Naive thymus-derived CD4-positive, alpha-beta T cell (primary cell): ENCODE data around the gene LRRC47. TPM values are rescaled to one million over a fixed set of nuclear protein-coding genes. Genes with fewer than 3 reads are reported as not detected.
A peak's percentile ranks its signal among the peaks of the same experiment; 100 is the strongest.

Source experiments
- ATAC-seq: fragments of 150-1000 bp; cut with Tn5 transposase; 2 replicates; pipeline ENCODE4 v1.10.0; 2021; ENCODE audit warnings: mild to moderate bottlenecking, moderate library complexity
- CTCF ChIA-PET: fragments of 350-600 bp; sonication (Branson Sonifier 250); formaldehyde crosslinking; loops from one replicate; lab custom pipeline; 2021; ENCODE audit warnings: antibody characterized with exemption; lab: Charles Lee
- POLR2A ChIA-PET: fragments of 350-600 bp; sonication (Branson Sonifier 250); formaldehyde crosslinking; loops from one replicate; lab custom pipeline; 2021; ENCODE audit warnings: antibody characterized with exemption, inconsistent platforms; lab: Charles Lee
- DNase-seq, 9 donors: peaks; one replicate each; pipeline versions ENCODE4 v3.0.0 to v3.0.0-alpha.2; 2020 to 2022; ENCODE audit warnings: mixed read lengths in 1 of 9
- H3K27ac ChIP-seq: one replicate; pipeline ENCODE4 v1.7.0; 2013; ENCODE audit warnings: mild to moderate bottlenecking, low read depth, low read length, moderate library complexity
- H3K27me3 ChIP-seq, 2 donors: one replicate each; pipeline ENCODE4 v1.7.0; 2013; ENCODE audit warnings: low read length in 2 of 2, mild to moderate bottlenecking in 2 of 2, moderate library complexity in 2 of 2; ENCODE audit not compliant: control insufficient read depth in 2 of 2, insufficient read depth in 2 of 2
- H3K36me3 ChIP-seq, 3 experiments: 1 replicate in 2 of 3; 2 replicates in 1 of 3; pipeline ENCODE4 v1.7.0; 2013; ENCODE audit warnings: low read length in 3 of 3, mild to moderate bottlenecking in 3 of 3, moderate library complexity in 1 of 3; ENCODE audit not compliant: insufficient read depth in 3 of 3, control insufficient read depth in 2 of 3
- H3K4me1 ChIP-seq, 2 donors: one replicate each; pipeline ENCODE4 v1.7.0; 2013; ENCODE audit warnings: low read length in 2 of 2, mild to moderate bottlenecking in 2 of 2, moderate library complexity in 1 of 2; ENCODE audit not compliant: control insufficient read depth in 2 of 2, insufficient read depth in 2 of 2
- H3K4me3 ChIP-seq: 2 replicates; pipeline ENCODE4 v1.7.0; 2013; ENCODE audit warnings: mild to moderate bottlenecking, low read length
- H3K9me3 ChIP-seq, 3 experiments: 1 replicate in 2 of 3; 2 replicates in 1 of 3; pipeline ENCODE4 v1.7.0; 2013; ENCODE audit warnings: low read length in 3 of 3; ENCODE audit not compliant: control insufficient read depth in 2 of 3
- H3K27ac Mint-ChIP-seq, 9 donors: one replicate each; pipeline ENCODE4 v1.8.0; 2020 to 2022; ENCODE audit warnings: mixed read lengths in 9 of 9, mild to moderate bottlenecking in 8 of 9, moderate library complexity in 5 of 9, inconsistent platforms in 2 of 9
- H3K27me3 Mint-ChIP-seq, 5 donors: one replicate each; pipeline ENCODE4 v1.8.0; 2021 to 2022; ENCODE audit warnings: mixed read lengths in 5 of 5, mild to moderate bottlenecking in 1 of 5
- H3K36me3 Mint-ChIP-seq, 5 donors: one replicate each; pipeline ENCODE4 v1.8.0; 2020 to 2022; ENCODE audit warnings: mixed read lengths in 5 of 5, mild to moderate bottlenecking in 3 of 5, inconsistent platforms in 1 of 5
- H3K4me1 Mint-ChIP-seq, 7 donors: one replicate each; pipeline ENCODE4 v1.8.0; 2020 to 2022; ENCODE audit warnings: mixed read lengths in 7 of 7, mild to moderate bottlenecking in 3 of 7, inconsistent platforms in 1 of 7
- H3K4me3 Mint-ChIP-seq, 10 donors: one replicate each; pipeline ENCODE4 v1.8.0; 2020 to 2022; ENCODE audit warnings: mild to moderate bottlenecking in 10 of 10, mixed read lengths in 10 of 10, moderate library complexity in 6 of 10, inconsistent platforms in 2 of 10
- H3K9me3 Mint-ChIP-seq, 11 donors: one replicate each; pipeline ENCODE4 v1.8.0; 2020 to 2022; ENCODE audit warnings: mixed read lengths in 11 of 11, mild to moderate bottlenecking in 4 of 11, inconsistent platforms in 1 of 11, moderate library complexity in 1 of 11
- intact Hi-C, 2 donors: fragments of 100-400 bp; cut with micrococcal nuclease; formaldehyde crosslinking; loops; one replicate each; pipeline ENCODE4 v1.15.1; 2023
- polyA plus RNA-seq, 2 donors: library from polyadenylated mRNA; unstranded; fragments of 300-500 nt; fragmentation: Illumina TruSeq; gene quantifications; one replicate each; pipeline ENCODE4 v1.2.3, GENCODE V29; 2021
- total RNA-seq, 6 experiments: library from RNA in 5 of 6; stranded (reverse) in 5 of 6; gene quantifications; 1 replicate in 5 of 6; 2 replicates in 1 of 6; pipeline ENCODE4 v1.2.3 and lab custom pipeline; 2021 to 2026

The LRRC47 gene
- total and polyA plus RNA-seq, 7 experiments from 2014 or later, result 25.7 to 60.2 (median 39.1) TPM

- Histone ChIP-seq H3K36me3 (peaks cover 0 to 85% (median 16%) of the 10 kb centered on the region in 3 experiments), H3K4me3 (no peak overlapping the region), H3K27me3 (no peaks in the 10 kb centered on the region), H3K27ac (no peak overlapping the region), H3K9me3 (peaks cover 0 to 12% (median 0%) of the 10 kb centered on the region in 3 experiments), H3K4me1 (no peaks in the 10 kb centered on the region)
- Mint-ChIP-seq H3K36me3 (peaks cover 30 to 74% (median 54%) of the 10 kb centered on the region in 5 donors), H3K27ac (peak overlapping the region in 1 of 9 donors; percentile 30), H3K4me1 (no peaks in the 10 kb centered on the region), H3K4me3 (no peak overlapping the region), H3K27me3 (no peaks in the 10 kb centered on the region), H3K9me3 (peaks cover 0 to 15% (median 4%) of the 10 kb centered on the region in 11 donors)
- intact Hi-C loops, result no loop called here
- CTCF ChIA-PET, result no interaction called here
- DNase-seq (no peak), ATAC-seq (no peak)
- POLR2A ChIA-PET, result no interaction called here
These were observed 40.1 kb upstream of the LRRC47 start for GRCh38 chr1:3836421-3836820.

GRCh38 chr1:3834701-3835100 is 38.4 kb upstream of the LRRC47 start:
- DNase-seq (no peak), ATAC-seq (no peak)
- Histone ChIP-seq H3K27me3 (no peaks in the 10 kb centered on the region), H3K36me3 (peaks cover 0 to 80% (median 19%) of the 10 kb centered on the region in 3 experiments), H3K4me3 (no peak overlapping the region), H3K4me1 (no peaks in the 10 kb centered on the region), H3K9me3 (peaks cover 0 to 12% (median 0%) of the 10 kb centered on the region in 3 experiments), H3K27ac (no peak overlapping the region)
- Mint-ChIP-seq H3K36me3 (peaks cover 30 to 74% (median 47%) of the 10 kb centered on the region in 5 donors), H3K4me1 (no peaks in the 10 kb centered on the region), H3K4me3 (no peak overlapping the region), H3K9me3 (peaks cover 0 to 15% (median 4%) of the 10 kb centered on the region in 11 donors), H3K27ac (no peak overlapping the region), H3K27me3 (no peaks in the 10 kb centered on the region)
- ChIA-PET POLR2A (no interaction called here), CTCF (no interaction called here)
- intact Hi-C loops, result no loop called here

- Histone ChIP-seq H3K4me1 (no peaks in the 10 kb centered on the region), H3K9me3 (no peaks in the 10 kb centered on the region), H3K4me3 (no peak overlapping the region), H3K27me3 (no peaks in the 10 kb centered on the region), H3K27ac (no peak overlapping the region), H3K36me3 (peaks cover 0 to 79% (median 18%) of the 10 kb centered on the region in 3 experiments)
- DNase-seq, result no peak
- Mint-ChIP-seq H3K9me3 (no peaks in the 10 kb centered on the region), H3K27ac (peak overlapping the region in 1 of 9 donors; percentile 13), H3K27me3 (no peaks in the 10 kb centered on the region), H3K4me3 (no peak overlapping the region), H3K4me1 (no peaks in the 10 kb centered on the region), H3K36me3 (peaks cover 11 to 60% (median 29%) of the 10 kb centered on the region in 5 donors)
- no peak for ATAC-seq
- CTCF ChIA-PET, result no interaction called here
- POLR2A ChIA-PET, result no interaction called here
- intact Hi-C loops, result no loop called here
These were observed 35.4 kb upstream of the LRRC47 start for GRCh38 chr1:3831689-3832088.

GRCh38 chr1:3828391-3828790 is 32.1 kb upstream of the LRRC47 start:
- Histone ChIP-seq H3K9me3 (no peaks in the 10 kb centered on the region), H3K4me3 (no peak overlapping the region), H3K27ac (no peak overlapping the region), H3K36me3 (peaks cover 0 to 84% (median 12%) of the 10 kb centered on the region in 3 experiments), H3K27me3 (no peaks in the 10 kb centered on the region), H3K4me1 (no peaks in the 10 kb centered on the region)
- peaks cover 16 to 59% (median 23%) of the 10 kb centered on the region in 5 donors for H3K36me3 Mint-ChIP-seq
- CTCF ChIA-PET, result no interaction called here
- H3K27me3 Mint-ChIP-seq, result no peaks in the 10 kb centered on the region
- no peaks in the 10 kb centered on the region for H3K9me3 Mint-ChIP-seq
- H3K4me3 Mint-ChIP-seq, result no peak overlapping the region
- intact Hi-C loops, result no loop called here
- peak overlapping the region in 1 of 9 donors; percentile 17 for H3K27ac Mint-ChIP-seq
- POLR2A ChIA-PET, result no interaction called here
- no peak for DNase-seq
- ATAC-seq, result no peak
- peaks cover 0 to 4% (median 0%) of the 10 kb centered on the region in 7 donors for H3K4me1 Mint-ChIP-seq

- ATAC-seq (no peak), DNase-seq (no peak)
- no peaks in the 10 kb centered on the region for H3K27me3 ChIP-seq
- H3K27me3 Mint-ChIP-seq, result no peaks in the 10 kb centered on the region
- ChIA-PET CTCF (no interaction called here), POLR2A (no interaction called here)
- no peak overlapping the region for H3K27ac Mint-ChIP-seq
- H3K4me1 ChIP-seq, result no peaks in the 10 kb centered on the region
- peaks cover 16 to 58% (median 20%) of the 10 kb centered on the region in 5 donors for H3K36me3 Mint-ChIP-seq
- H3K4me3 ChIP-seq, result no peak overlapping the region
- no peaks in the 10 kb centered on the region for H3K9me3 ChIP-seq
- peaks cover 0 to 85% (median 12%) of the 10 kb centered on the region in 3 experiments for H3K36me3 ChIP-seq
- H3K4me3 Mint-ChIP-seq, result no peak overlapping the region
- no peaks in the 10 kb centered on the region for H3K9me3 Mint-ChIP-seq
- peaks cover 0 to 4% (median 0%) of the 10 kb centered on the region in 7 donors for H3K4me1 Mint-ChIP-seq
- H3K27ac ChIP-seq, result no peak overlapping the region
- intact Hi-C loops, result no loop called here
These were observed 31.6 kb upstream of the LRRC47 start for GRCh38 chr1:3827813-3828307.

- intact Hi-C loops, result no loop called here
- Mint-ChIP-seq H3K27me3 (no peaks in the 10 kb centered on the region), H3K36me3 (peaks cover 8 to 58% (median 25%) of the 10 kb centered on the region in 5 donors), H3K27ac (no peak overlapping the region), H3K4me1 (peaks cover 0 to 4% (median 0%) of the 10 kb centered on the region in 7 donors), H3K9me3 (no peaks in the 10 kb centered on the region), H3K4me3 (no peak overlapping the region)
- Histone ChIP-seq H3K27me3 (no peaks in the 10 kb centered on the region), H3K9me3 (no peaks in the 10 kb centered on the region), H3K27ac (no peak overlapping the region), H3K36me3 (peaks cover 0 to 88% (median 12%) of the 10 kb centered on the region in 3 experiments), H3K4me3 (no peak overlapping the region), H3K4me1 (no peaks in the 10 kb centered on the region)
- no peak for ATAC-seq
- ChIA-PET POLR2A (no interaction called here), CTCF (no interaction called here)
- no peak for DNase-seq
These were observed 29.1 kb upstream of the LRRC47 start for GRCh38 chr1:3825356-3825755.

- CTCF ChIA-PET, result no interaction called here
- H3K4me3 ChIP-seq, result no peak overlapping the region
- Mint-ChIP-seq H3K27ac (peak overlapping the region in 1 of 9 donors; percentile 49), H3K36me3 (peaks cover 15 to 59% (median 25%) of the 10 kb centered on the region in 5 donors), H3K4me1 (peaks cover 0 to 4% (median 0%) of the 10 kb centered on the region in 7 donors), H3K9me3 (no peaks in the 10 kb centered on the region), H3K4me3 (no peak overlapping the region), H3K27me3 (no peaks in the 10 kb centered on the region)
- H3K27me3 ChIP-seq, result no peaks in the 10 kb centered on the region
- no peak for DNase-seq
- H3K36me3 ChIP-seq, result peaks cover 0 to 93% (median 8%) of the 10 kb centered on the region in 3 experiments
- no peaks in the 10 kb centered on the region for H3K9me3 ChIP-seq
- intact Hi-C loops, result no loop called here
- no peak for ATAC-seq
- no peaks in the 10 kb centered on the region for H3K4me1 ChIP-seq
- POLR2A ChIA-PET, result no interaction called here
- no peak overlapping the region for H3K27ac ChIP-seq
These were observed 28.4 kb upstream of the LRRC47 start for GRCh38 chr1:3824650-3825049.
